ENCODE measurements around the gene MINK1. TPM values are rescaled to one million over a fixed set of nuclear protein-coding genes. Genes with fewer than 3 reads are reported as not detected.

Gene MINK1
- polyA plus RNA-seq, 2 of the 4 experiments (the other 2 are of a cell fraction), result 41.3 to 66.9 TPM

- no peak overlapping the region for H3K4me3 ChIP-seq
- DNase-seq (ENCODE audit: low read depth in 1 of 2, low spot score in 1 of 2) (no peak), FAIRE-seq (no peak), ATAC-seq (peak; percentile 23 to 54; a peak in 3 of 6 replicates)
- no peaks in the 10 kb centered on the region for H3K4me1 ChIP-seq
- TF ChIP-seq ESRRA (IDR thresholded peaks at IDR 0.05; ENCODE audit: borderline replicate concordance, low read length), result no peak
- TF ChIP-seq TFCP2L1 (CRISPR knock-in tag; IDR thresholded peaks at IDR 0.05), result no peak
- no peak for TF ChIP-seq CBX8 (IDR thresholded peaks at IDR 0.05)
- TF ChIP-seq RFX5 (IDR thresholded peaks at IDR 0.05), result no peak
- no peak for TF ChIP-seq RAD21 (conservative IDR thresholded peaks at IDR 0.05 in 1 of 2, IDR thresholded peaks at IDR 0.05 in 1 of 2)
- no peak for TF ChIP-seq NR3C1 (IDR thresholded peaks at IDR 0.05)
- no peak for TF ChIP-seq CHD4 (IDR thresholded peaks at IDR 0.05; ENCODE audit: borderline replicate concordance)
- TF ChIP-seq MYC (IDR thresholded peaks at IDR 0.05; ENCODE audit: borderline replicate concordance, low read length), result no peak
- TF ChIP-seq E2F6 (IDR thresholded peaks at IDR 0.05; ENCODE audit: borderline replicate concordance, low read depth), result no peak
- no peak for TF ChIP-seq EHMT2 (IDR thresholded peaks at IDR 0.05; ENCODE audit: low read depth)
- no peak for TF ChIP-seq RCOR1 (IDR thresholded peaks at IDR 0.05; ENCODE audit: low read depth, low read length)
- no peak for TF ChIP-seq HMGXB4 (CRISPR knock-in tag; IDR thresholded peaks at IDR 0.05; ENCODE audit: borderline replicate concordance)
- TF ChIP-seq FOSB (CRISPR knock-in tag; IDR thresholded peaks at IDR 0.05), result no peak
- no peak for TF ChIP-seq ZC3H11A (IDR thresholded peaks at IDR 0.05)
- TF ChIP-seq SMC3 (IDR thresholded peaks at IDR 0.05), result no peak
- no peak for TF ChIP-seq NPAS2 (CRISPR knock-in tag; IDR thresholded peaks at IDR 0.05; ENCODE audit: borderline replicate concordance)
- no peak for TF ChIP-seq ELK1 (IDR thresholded peaks at IDR 0.05; ENCODE audit: low read depth, low read length)
- no peak for TF ChIP-seq CBX2 (IDR thresholded peaks at IDR 0.05; ENCODE audit: borderline replicate concordance, low read depth)
- no peak for TF ChIP-seq MAFK (IDR thresholded peaks at IDR 0.05; ENCODE audit: partially characterized antibody)
- 87% methylated on average over 3 of the region's 3 CpGs for WGBS (ENCODE audit: missing lambda C conversion rate)
- no peaks in the 10 kb centered on the region for H3K9me3 ChIP-seq
- H3K27ac ChIP-seq, result no peak overlapping the region
- H3K4me2 ChIP-seq, result no peak overlapping the region
- CTCF ChIA-PET, result interaction anchor here (1.1 to 5.8 kb wide), 6 partner anchors 15 to 65 kb away, joined by 3 to 21 read pairs (median 6); partner anchors contain the start of gene GLTPD2
- POLR2A ChIA-PET, result no interaction called here
Measured at GRCh38 chr17:4822835-4823234, 10.3 kb upstream of the MINK1 start.

- FAIRE-seq (no peak), ATAC-seq (peak; percentile 18 to 49; a peak in 3 of 6 replicates), DNase-seq (ENCODE audit: low read depth in 1 of 2, low spot score in 1 of 2) (no peak)
- Histone ChIP-seq H3K27ac (no peak overlapping the region), H3K4me2 (no peak overlapping the region), H3K4me3 (no peak overlapping the region), H3K4me1 (no peaks in the 10 kb centered on the region), H3K9me3 (no peaks in the 10 kb centered on the region)
- ChIA-PET CTCF (interaction anchor here (0.6 to 5.8 kb wide), 10 partner anchors 11 to 147 kb away, joined by 3 to 21 read pairs (median 4); partner anchors contain the start of gene GLTPD2), POLR2A (interaction anchor here (0.6 to 1.1 kb wide), 2 partner anchors 28 to 680 kb away, joined by 4 to 7 read pairs; partner anchors contain the start of gene PSMB6)
- TF ChIP-seq CTCF (IDR thresholded peaks at IDR 0.05), result no peak
- no peak for TF ChIP-seq BHLHE40 (IDR thresholded peaks at IDR 0.05; ENCODE audit: low read depth, low read length)
- no peak for TF ChIP-seq NR3C1 (IDR thresholded peaks at IDR 0.05)
- TF ChIP-seq CBX8 (IDR thresholded peaks at IDR 0.05), result no peak
- TF ChIP-seq KDM5A (IDR thresholded peaks at IDR 0.05), result no peak
- TF ChIP-seq EHF (CRISPR knock-in tag; IDR thresholded peaks at IDR 0.05), result no peak
- no peak for TF ChIP-seq RCOR1 (IDR thresholded peaks at IDR 0.05; ENCODE audit: low read depth, low read length)
- TF ChIP-seq RARB (CRISPR knock-in tag; IDR thresholded peaks at IDR 0.05), result no peak
- TF ChIP-seq TFCP2L1 (CRISPR knock-in tag; IDR thresholded peaks at IDR 0.05), result no peak
- TF ChIP-seq FOSB (CRISPR knock-in tag; IDR thresholded peaks at IDR 0.05), result no peak
- TF ChIP-seq ATOH8 (CRISPR knock-in tag; IDR thresholded peaks at IDR 0.05; ENCODE audit: low read depth), result no peak
- no peak for TF ChIP-seq E2F6 (IDR thresholded peaks at IDR 0.05; ENCODE audit: borderline replicate concordance, low read depth)
- no peak for TF ChIP-seq ESRRA (IDR thresholded peaks at IDR 0.05; ENCODE audit: borderline replicate concordance, low read length)
- no peak for TF ChIP-seq HMGXB4 (CRISPR knock-in tag; IDR thresholded peaks at IDR 0.05; ENCODE audit: borderline replicate concordance)
- WGBS (ENCODE audit: missing lambda C conversion rate), result 78% methylated on average over 12 of the region's 12 CpGs
Measured at GRCh38 chr17:4823373-4824089, 9.6 kb upstream of the MINK1 start.

Data from A549 (cell line).